Measurements from ENCODE around the gene MEOX2. TPM values are rescaled to one million over a fixed set of nuclear protein-coding genes. Genes with fewer than 3 reads are reported as not detected.

Gene MEOX2
- polyA plus RNA-seq (ENCODE audit: insufficient read length in 3 of 3): 1 to 10 TPM; 1.3 to 3.1 (median 2.1) TPM

GRCh38 chr7:15686295-15686956, at the start of gene MEOX2:
MEOX2 (minus strand) TSS chr7:15686683; CDS start chr7:15686402, 281 bp downstream.
- DNase-seq (ENCODE audit: low read depth in 3 of 3, low spot score in 2 of 3): peak in 1 of 3 donors; percentile 64

GRCh38 chr7:15729746-15730145, 43.3 kb upstream of the MEOX2 start:
- DNase-seq (ENCODE audit: low read depth in 3 of 3, low spot score in 2 of 3): no peak

- no peak for DNase-seq (ENCODE audit: low read depth in 3 of 3, low spot score in 2 of 3)
Observed at GRCh38 chr7:15725051-15725450, 38.6 kb upstream of the MEOX2 start.

GRCh38 chr7:15723841-15724240, 37.4 kb upstream of the MEOX2 start:
- no peak for DNase-seq (ENCODE audit: low read depth in 3 of 3, low spot score in 2 of 3)

GRCh38 chr7:15720849-15721471, 34.5 kb upstream of the MEOX2 start:
- no peak for DNase-seq (ENCODE audit: low read depth in 3 of 3, low spot score in 2 of 3)

- no peak for DNase-seq (ENCODE audit: low read depth in 3 of 3, low spot score in 2 of 3)
Observed at GRCh38 chr7:15719311-15719710, 32.8 kb upstream of the MEOX2 start.

- DNase-seq (ENCODE audit: low read depth in 3 of 3, low spot score in 2 of 3): no peak
Observed at GRCh38 chr7:15715435-15715834, 29.0 kb upstream of the MEOX2 start.

- DNase-seq (ENCODE audit: low read depth in 3 of 3, low spot score in 2 of 3): no peak
Observed at GRCh38 chr7:15709978-15710377, 23.5 kb upstream of the MEOX2 start.

- DNase-seq (ENCODE audit: low read depth in 3 of 3, low spot score in 2 of 3): no peak
Observed at GRCh38 chr7:15707570-15707969, 21.1 kb upstream of the MEOX2 start.

GRCh38 chr7:15703732-15704131, 17.2 kb upstream of the MEOX2 start:
- DNase-seq (ENCODE audit: low read depth in 3 of 3, low spot score in 2 of 3): no peak

- DNase-seq (ENCODE audit: low read depth in 3 of 3, low spot score in 2 of 3): no peak
Observed at GRCh38 chr7:15692501-15693020, 6.1 kb upstream of the MEOX2 start.

GRCh38 chr7:15688911-15689310, 2.4 kb upstream of the MEOX2 start:
- peak in 1 of 3 donors; percentile 4 for DNase-seq (ENCODE audit: low read depth in 3 of 3, low spot score in 2 of 3)

GRCh38 chr7:15688279-15688626, 1.8 kb upstream of the MEOX2 start:
- no peak for DNase-seq (ENCODE audit: low read depth in 3 of 3, low spot score in 2 of 3)

- DNase-seq (ENCODE audit: low read depth in 3 of 3, low spot score in 2 of 3): peak in 1 of 3 donors; percentile 9
Observed at GRCh38 chr7:15687546-15688278, 1.2 kb upstream of the MEOX2 start.

- DNase-seq (ENCODE audit: low read depth in 3 of 3, low spot score in 2 of 3): no peak
Observed at GRCh38 chr7:15686957-15687545, 568 bp upstream of the MEOX2 start.

GRCh38 chr7:15685358-15686294, 857 bp downstream of the MEOX2 start:
- DNase-seq (ENCODE audit: low read depth in 3 of 3, low spot score in 2 of 3): peak in 1 of 3 donors; percentile 13

GRCh38 chr7:15684871-15685270, 1.6 kb downstream of the MEOX2 start:
- peak in 1 of 3 donors; percentile 5 for DNase-seq (ENCODE audit: low read depth in 3 of 3, low spot score in 2 of 3)

GRCh38 chr7:15684111-15684800, 2.2 kb downstream of the MEOX2 start:
- DNase-seq (ENCODE audit: low read depth in 3 of 3, low spot score in 2 of 3): no peak

- no peak for DNase-seq (ENCODE audit: low read depth in 3 of 3, low spot score in 2 of 3)
Observed at GRCh38 chr7:15682751-15683245, 3.7 kb downstream of the MEOX2 start.

Measured in right renal cortex interstitium (tissue), 3 donors.